Body of pancreas (tissue), 4 donors: ENCODE measurements around the gene CTLA4.

Experiments used
- CTCF ChIP-seq, 7 experiments: fragments of 450-650 bp in 4 of 7; fragments of 200-600 bp in 3 of 7; sonication (generic) in 3 of 7; IDR thresholded peaks; one replicate each; pipeline ENCODE4 v1.5.1; 2016 to 2019; ENCODE audit warnings: antibody characterized with exemption in 7 of 7
- POLR2A ChIP-seq, 3 donors: fragments of 450-650 bp; IDR thresholded peaks; one replicate each; pipeline ENCODE4 v1.6.1; 2016; ENCODE audit warnings: antibody characterized with exemption in 3 of 3, mild to moderate bottlenecking in 2 of 3

- no peak for TF ChIP-seq CTCF (IDR thresholded peaks at IDR 0.05)
- no peak for TF ChIP-seq POLR2A (IDR thresholded peaks at IDR 0.05)
Observed at GRCh38 chr2:203900253-203900652, 32.7 kb downstream of the CTLA4 start.
